ENCODE measurements around the gene PIR.

Gene PIR

DNA sequence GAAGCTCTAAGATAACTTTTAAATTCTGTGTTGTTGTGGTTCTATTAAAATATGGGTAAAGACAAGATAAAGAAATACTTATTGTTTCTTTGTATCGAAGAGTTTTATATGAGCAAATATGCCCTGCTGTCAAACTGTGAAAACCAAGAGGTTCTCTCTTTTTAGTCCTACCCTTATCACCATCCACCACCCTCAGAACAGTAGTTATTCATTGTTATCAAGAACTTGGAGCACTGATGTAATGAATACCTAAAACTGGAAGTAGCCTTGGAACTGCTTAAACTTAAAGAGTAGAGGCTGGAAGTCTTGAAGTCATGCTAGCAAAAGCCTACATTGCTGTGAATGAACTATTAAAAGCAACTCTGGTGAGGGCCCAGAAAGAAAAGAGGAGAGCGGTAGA is 9.2 kb downstream of the PIR start:
- no peak for DNase-seq (ENCODE audit: low spot score)

DNA sequence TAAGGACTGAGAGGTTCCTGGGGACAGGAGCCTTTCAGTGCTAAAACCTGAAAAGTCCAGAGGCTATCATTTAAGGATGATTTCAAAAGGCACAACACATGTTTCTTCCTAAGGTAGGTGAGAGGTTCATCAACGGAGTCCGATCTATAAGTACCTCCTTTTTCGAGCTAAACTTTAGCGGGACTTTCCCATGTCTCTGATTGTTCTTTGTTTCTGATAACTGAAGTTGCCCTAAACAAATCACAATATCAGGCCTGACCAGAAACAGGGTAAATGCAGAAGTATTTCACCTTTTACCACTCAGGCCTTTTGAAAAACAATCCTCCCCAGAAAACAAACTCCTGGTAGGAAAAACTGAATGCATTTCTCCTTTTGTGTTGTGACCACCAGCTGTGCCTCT is 17.6 kb downstream of the PIR start:
- no peak for DNase-seq (ENCODE audit: low spot score)

DNA sequence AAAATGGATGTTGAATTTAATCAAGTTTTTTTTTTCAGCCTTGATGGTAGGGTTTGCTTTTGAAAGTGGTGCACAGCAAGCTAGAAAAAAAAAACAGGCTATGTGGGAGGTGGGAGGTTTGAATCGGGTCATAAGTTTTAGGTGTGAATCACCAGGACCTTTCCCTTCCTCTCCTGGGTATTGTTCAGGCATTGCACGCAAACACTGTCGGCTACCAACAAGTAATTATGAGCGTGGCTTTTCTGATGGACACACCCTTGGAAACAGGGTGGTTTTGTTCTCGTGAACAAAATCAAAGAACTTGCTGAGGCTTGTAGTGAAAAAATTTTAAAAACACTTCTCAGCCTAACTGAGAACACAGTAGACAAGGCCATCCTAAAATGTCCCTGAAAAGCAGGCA is 18.1 kb downstream of the PIR start:
- no peak for DNase-seq (ENCODE audit: low spot score)

DNA sequence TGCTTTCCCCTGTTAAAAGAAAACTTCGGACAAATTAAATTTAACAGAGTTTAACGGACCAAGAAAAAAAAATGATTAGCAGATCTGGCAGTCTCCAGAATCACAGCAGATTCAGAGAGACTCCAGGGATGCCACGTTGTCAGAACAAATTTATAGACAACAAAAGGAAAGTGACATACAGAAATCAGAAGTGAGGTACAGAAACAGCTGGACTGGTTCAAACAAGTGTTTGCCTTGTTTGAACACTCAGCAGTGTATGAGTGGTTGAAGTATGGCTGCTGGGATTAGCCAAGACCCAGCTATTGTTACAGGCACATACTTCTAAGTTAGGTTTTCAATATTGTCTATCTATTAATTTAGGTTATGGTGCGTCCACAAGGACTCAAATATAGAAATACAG is 19.1 kb downstream of the PIR start:
- no peak for DNase-seq (ENCODE audit: low spot score)

DNA sequence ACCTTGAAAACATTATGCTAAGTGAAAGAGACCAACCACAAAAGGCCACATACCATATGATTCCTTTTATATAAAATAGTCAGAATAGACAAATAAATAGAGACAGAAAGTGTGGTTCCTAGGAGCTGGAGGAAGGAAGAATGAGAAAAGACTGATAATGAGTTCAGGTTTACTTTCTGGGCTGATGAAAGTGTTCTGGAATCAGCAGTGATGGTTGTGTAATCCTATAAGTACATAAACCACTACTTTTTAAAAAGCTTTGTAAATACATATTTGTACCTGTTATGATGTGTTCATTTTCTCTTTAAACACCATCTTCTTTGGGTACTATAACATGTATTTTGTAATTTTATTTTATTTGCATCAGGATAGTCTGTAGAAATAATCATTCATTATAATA is 20.6 kb downstream of the PIR start:
- DNase-seq (ENCODE audit: low spot score) = no peak

DNA sequence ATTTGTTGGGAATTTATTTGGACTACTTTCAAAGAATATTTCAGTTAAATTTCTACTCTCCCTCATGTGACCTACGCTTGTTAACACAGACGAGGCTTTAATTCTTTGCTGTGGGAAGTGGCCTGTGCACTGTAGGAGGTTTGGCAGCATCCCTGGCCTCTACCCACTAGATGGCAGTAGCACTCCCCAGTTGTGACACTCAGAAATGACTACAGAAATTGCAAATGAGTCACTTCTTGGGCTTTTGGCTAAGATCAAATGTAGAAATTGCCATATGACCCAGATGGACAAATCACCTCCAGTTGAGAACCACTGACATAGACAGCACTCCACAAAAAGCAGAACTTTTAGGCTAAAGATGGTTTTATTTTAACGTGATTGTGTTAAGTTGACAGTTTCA is 22.1 kb downstream of the PIR start:
- no peak for DNase-seq (ENCODE audit: low spot score)

DNA sequence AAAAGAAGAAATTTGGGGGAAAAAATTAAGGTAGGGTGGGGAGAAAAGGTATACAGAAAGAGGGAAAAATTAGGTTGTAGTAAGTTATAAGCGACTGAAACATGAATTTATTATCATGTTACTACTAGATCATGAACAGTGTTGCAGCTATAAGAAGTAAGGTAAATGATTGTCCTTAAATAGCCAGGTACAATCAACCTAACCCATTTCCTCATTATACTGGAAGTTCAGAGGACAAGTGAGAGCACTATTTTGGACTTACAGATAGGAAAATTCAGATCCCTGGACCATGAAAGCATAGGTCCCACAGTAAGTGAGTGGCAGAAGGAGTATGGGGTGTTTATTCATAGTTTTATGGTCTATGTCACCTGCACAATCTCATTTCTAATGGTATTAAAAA is 23.5 kb downstream of the PIR start:
- DNase-seq (ENCODE audit: low spot score) = no peak

DNA sequence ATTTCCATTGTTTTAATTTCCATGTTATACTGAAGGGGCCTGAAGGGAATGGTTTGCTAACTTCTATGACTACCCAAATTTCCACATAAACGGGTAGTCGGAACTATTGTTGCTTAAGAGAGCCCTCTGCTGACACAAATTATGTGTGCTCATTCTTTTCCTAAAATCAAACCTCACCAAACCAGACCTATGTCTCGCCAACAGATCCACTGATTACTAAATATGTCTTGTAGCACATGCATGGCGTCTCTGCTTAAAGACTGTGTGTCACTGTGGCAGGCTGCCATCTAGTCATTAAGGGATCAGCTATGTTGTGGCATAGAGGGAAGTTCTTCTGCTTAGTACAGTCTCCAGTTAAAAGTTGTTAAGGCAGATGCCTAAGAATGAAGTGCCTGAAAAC is 25.1 kb downstream of the PIR start:
- DNase-seq (ENCODE audit: low spot score) = no peak

DNA sequence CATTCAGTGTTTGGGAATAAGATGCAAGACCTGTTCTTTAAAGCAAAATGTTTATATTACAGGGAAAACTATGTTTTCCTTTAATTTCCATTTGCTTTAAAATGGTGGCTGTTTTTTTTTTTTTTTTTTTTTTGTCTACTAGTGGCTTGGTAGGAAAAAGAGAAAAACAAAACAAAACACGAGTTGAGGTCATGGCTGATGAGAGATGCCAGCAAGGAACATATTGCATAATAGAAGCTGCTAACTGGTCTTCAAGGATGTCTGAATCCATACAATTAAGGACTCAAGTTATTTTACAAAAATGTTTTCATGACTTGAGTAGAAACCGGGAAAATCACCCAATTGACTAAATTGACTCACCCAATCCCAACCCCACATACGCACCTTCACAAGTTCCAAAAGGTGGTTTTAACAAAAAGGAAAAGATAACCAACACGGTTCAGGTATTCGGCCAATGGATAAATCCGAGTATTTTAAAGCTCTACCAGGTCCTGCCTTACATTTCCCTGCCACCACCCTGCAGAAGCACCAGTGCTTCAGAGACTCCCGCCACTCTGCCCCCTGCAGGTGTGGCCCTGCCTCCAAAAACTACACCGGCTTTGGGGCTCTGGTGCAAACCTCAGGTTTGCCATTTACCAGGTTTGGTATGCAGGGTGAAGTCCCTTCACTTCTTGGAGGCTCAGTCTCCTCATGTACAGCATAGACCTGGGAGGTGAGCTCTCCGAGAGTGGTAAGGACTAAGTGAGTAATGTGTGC is 27.1 kb downstream of the PIR start:
- DNase-seq (ENCODE audit: low spot score) = no peak

DNA sequence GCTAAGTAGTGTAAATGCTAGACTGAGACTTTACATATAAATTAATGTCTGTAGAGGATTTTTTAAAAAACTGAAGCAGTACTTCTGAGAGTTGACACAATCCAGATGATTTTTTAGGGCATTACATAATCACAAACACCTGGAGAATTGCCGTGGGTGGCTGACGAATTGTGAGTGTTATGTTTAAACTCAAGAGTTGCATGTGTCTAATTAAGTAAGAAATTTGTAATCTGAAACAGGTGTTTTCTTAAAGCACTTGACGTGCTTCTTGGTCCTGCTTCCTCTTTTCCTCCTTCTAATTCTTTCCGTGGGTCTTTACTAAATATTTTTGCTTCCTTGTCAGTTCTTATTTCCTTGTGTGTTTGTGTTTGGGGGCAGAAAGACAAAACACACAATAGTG is 27.8 kb downstream of the PIR start:
- DNase-seq (ENCODE audit: low spot score) = no peak

DNA sequence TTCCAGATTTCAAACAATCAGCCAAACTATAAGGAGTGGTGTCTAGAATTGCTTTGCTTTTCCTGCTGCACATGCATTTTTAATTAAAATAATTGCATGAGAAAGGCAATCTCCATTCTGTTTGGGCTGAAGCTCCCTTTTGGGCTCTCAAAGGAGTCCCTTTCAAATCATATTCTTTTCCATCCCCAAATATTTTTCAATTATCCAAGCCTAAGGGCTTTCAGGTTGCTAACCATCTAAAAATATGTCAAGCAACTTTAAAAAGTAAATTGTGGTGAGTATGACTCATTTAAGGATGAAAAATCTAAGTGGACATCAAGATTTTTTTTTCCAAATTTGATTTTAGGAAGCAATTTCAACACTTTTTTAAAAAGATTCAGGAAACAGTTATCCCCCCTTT is 28.4 kb downstream of the PIR start:
- DNase-seq (ENCODE audit: low spot score) = no peak

DNA sequence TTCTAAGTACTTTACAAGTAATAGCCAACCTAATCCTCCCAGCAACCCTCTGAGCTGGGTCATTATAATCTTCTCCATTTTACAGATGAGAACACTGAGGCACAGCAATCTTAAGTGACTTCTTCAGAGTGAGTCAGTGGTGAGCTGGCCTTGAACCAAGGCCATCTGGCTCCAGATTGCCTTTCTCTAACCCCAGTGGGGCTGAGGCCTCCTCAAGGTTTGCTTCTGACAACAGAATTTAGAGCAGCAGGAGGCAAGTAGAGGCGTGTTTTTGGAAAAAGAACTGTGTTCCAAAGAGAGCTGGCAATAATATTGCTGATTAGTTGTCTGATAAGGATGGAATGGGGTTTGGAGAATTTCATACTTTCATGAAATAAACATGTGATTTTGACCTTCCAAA is 41.2 kb downstream of the PIR start:
- DNase-seq (ENCODE audit: low spot score) = no peak

DNA sequence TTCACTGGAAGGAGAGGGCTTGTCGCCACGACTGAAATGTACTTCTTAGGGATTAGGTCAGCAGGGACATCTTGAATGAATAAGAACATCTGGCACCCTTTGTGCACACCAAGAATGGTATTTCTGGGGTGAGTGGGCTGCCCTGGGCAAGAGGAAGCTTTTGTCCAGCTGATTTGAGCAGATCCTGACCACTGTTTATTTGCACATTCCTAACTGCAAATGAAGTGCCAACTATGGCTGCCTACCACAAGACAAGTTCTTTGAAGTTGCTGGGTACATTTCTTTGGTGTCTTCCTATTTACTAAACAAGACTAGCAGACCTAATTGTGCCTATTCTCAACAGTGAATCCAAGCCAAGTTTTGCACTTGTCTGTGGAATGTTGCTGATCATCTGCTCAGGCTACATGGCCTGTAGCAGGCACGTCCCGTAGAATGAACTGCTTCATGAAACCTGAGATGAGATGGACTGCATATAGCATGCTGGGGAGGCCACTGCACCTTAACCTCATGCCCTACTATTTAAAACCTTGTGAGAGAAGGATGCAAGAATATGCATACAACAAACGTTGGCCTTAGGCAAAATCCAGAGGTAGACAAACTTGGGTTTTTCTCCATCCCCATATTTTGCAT is 45.0 kb downstream of the PIR start:
- no peak for DNase-seq (ENCODE audit: low spot score)

DNA sequence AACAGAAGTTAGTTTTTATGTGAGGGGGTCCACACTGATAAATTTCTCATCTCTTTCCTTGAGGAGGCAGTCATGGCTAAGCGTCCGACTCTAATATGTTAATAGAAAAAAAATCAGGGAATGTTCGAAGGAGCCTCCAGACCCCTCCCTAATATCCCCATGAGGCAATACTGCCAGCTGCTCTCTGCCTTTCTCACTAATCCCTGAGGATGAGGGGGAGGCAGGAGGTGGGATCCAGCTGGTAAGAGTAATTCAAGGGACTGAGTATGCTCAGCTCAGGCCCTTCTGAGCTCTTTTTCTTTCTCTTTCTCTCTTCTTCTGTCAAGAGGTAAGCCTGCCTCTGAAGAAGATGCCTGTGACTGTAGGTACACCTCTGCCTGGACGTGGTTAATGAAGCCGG is 51.7 kb downstream of the PIR start:
- DNase-seq (ENCODE audit: low spot score) = no peak

DNA sequence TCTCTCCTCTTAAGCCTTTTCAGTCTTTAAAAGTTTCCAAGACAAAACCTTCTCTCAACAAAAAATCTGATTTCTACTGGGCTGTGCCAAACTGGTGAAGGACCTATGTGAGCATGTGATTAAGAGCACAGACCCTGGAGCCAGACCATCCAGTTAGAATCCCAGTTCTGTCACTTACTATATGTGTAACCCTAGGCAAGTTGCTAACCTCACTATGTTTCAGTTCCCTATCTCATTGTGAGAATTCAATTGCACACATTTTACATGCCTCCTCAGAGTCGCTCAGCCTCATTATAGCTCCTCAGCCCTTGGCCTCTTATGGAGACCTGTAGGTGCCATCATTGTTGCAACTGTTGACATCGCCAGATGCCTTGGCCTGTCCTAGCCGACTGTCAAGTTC is 54.8 kb downstream of the PIR start:
- no peak for DNase-seq (ENCODE audit: low spot score)

DNA sequence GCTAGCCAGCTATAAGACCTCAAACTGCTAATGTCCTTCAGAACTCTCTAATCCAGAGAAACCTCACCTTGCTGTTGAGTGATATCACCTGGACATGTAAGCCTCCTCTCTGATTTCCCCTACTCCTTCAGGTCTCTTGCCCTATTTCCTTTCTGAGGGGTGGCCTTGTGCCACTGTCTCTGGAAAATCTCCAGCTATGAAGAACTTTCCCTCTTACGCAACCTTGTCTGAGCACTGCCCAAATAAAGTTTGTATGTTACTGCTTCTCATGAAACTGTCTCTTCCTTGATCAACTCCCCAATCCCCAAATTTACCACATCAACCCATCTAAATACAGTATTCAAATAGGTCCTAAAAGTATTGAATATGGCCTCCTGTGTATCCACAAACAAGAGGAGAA is 55.4 kb downstream of the PIR start:
- DNase-seq (ENCODE audit: low spot score) = no peak

DNA sequence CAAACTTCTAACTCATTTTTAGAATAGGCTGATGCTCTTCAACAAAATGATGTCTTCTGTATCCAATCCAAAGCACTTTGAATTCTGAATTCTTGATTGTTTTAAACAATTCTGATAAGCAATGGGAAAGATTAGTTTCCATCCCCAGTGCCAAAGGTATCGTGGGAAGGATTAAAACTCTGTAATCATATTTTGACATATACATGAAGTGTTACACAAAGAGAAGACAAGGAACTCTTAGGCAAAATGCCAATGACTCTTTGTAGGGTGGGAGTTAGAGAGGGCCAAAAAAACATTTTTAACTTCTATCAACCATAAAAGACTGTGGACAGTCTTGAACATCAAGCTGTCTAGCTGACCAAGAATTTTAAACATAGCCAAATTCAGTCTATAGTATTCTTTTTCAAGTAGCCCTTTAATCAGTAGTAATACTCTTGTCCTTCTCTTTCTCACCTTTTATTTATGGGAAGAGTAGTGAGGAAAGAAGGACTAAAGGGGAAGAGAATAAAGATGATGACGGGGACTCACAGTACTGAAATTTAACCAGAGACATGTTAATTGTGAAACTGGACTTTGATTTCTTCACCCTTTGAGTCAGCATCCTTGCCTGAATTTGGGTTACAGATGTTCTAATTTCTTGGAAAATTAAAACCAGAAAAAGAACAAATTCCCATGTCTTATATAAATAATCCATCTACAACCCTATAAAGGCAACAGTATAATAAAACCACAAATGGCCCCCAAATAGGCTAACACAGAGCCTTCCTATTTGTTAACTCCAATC is 57.1 kb downstream of the PIR start:
- DNase-seq (ENCODE audit: low spot score) = no peak

DNA sequence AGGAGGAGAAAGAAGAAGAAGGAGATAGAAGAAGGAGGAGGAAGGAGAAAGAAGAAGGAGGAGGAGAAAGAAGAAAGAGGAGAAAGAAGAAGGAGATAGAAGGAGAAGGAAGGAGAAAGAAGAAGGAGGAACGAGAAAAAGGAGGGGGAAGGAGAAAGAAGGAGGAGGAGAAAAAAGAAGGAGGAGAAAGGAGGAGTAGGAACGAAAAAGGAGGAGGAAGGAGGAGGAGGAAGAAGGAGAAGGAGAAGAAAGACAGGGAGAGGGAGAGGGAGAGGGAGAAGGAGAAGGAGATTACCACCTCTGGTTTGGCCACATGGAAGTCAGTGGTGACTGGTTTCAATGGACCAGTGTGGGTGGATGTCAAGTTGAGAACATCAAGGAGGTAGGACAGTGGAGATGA is 58.9 kb downstream of the PIR start:
- no peak for DNase-seq (ENCODE audit: low spot score)

DNA sequence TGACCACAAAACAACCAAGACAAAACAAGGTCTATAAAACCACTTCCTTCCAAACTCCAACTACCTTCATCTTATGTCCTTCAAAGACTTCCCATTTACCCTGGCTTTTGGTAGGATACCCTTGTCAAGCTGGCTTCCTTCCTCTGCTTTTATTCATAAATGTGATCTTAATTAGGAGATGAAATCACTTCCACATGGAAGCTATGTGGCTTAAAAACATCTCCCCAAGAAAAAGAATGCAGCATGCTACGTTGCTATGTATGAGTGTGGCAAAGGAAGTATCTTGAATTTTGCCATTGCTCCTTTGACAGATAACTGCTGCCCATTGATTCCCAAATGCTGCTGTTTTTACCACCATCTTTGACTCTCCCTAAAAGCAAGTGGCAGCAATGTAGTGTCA is 62.5 kb downstream of the PIR start:
- no peak for DNase-seq (ENCODE audit: low spot score)

DNA sequence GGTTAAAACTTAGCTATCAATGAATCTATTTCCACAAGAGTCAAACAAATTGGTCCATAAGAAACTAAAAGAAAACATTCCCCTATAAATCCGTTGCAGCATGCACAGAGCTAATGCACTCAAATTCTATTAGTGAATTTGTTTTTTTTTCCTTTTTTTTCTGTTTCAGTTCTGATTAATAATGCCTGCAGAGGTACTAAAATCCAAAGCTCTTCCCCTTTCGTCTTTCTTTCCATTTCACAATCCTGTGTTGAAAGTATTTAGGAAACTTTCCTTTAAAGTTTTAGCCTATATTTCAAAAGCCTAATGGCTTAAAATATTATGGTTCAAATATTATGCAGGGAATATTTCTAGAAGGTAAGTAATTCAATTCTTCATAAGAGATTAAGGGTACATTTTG is 63.1 kb downstream of the PIR start:
- DNase-seq (ENCODE audit: low spot score) = no peak

DNA sequence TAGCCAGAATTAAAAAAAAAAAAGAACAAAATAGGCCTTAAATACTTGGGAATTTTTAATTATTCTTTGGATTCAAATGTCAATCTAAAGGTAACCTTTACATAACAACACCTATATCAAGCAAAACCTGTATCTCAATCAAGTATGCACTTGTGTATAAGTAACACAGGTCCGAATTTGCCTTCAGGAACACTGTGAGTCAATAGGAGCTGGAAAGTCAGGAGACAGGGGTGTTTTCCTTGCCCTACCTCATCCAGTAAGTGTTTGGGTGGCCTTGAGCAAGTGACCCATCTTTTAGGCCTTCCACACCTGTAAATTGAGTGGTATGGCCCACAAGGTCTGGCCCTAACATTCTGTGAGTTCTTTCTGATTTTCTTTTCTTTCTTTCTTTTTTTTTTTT is 68.1 kb downstream of the PIR start:
- DNase-seq (ENCODE audit: low spot score) = no peak

DNA sequence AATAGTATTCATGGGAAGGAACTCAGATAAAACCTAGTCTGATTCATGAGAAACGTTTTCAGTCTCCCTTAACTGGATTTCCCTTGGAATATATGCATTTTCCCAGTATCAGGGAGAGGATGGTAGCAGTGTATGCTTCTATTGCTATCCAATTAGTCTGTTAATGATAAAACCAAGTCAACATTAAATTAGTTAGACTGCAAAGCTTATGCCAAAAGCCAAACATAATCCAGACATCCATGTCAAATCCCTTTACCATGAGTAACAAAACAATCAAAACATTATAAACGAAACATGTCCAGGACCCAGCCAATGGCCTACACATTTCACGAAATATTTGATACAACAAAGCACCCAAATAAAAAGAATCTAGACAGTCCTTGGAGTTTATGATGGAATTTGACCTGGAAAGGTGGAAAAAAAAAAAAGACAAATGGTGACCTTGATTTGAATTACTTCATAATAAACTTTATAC is 74.4 kb downstream of the PIR start:
- DNase-seq (ENCODE audit: low spot score) = no peak

DNA sequence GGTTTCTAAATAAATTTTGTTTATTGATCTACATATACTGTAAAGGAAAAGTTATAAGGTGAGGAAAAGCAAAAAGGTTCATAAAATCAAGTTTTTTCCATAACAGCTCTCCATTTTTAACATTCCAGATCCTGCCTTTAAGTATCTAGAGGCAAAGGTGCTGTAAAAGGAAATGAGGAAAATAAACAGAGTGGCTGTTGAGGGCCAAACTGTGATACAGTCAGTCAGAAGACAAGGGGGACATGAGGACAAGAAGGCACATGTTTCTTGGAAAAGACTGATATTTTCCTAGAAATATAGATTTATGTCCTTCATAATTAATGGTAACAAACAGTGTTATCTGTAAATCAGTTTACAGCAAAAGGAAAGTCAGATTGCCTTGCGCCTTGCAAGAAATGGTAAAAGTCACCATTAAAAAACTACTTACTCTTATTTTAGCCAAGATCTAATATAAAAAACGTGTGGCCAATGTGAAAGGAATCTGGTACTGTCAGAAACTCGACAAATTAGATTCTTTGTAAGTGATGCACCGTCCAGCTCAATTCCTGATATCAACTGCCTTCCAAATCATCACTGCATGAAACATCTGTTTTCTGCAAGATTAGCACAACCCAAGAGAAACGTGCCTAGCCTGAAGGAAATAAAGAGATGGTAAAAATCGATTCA is 75.0 kb downstream of the PIR start:
- no peak for DNase-seq (ENCODE audit: low spot score)

Data from left forelimb (tissue), 1 donor.